Trophoblast cell (in vitro differentiated cells and primary cell): Measurements from ENCODE around the gene CDK18.
A peak's percentile ranks its signal among the peaks of the same experiment; 100 is the strongest.

ENCODE experiments used
- DNase-seq, 2 donors: peaks; one replicate each; pipeline ENCODE4 v3.0.0-alpha.2; 2016
- H2AFZ ChIP-seq: 2 replicates; pipeline ENCODE4 v1.6.1; 2013; ENCODE audit warnings: low read length, moderate library complexity, mild to moderate bottlenecking; ENCODE audit not compliant: insufficient read depth, poor library complexity
- H2AK5ac ChIP-seq: 2 replicates; pipeline ENCODE4 v1.6.1; 2013; ENCODE audit warnings: mild to moderate bottlenecking, low read length
- H2BK120ac ChIP-seq: 2 replicates; pipeline ENCODE4 v1.6.1; 2013; ENCODE audit warnings: low read length, mild to moderate bottlenecking, moderate library complexity; ENCODE audit not compliant: insufficient read depth, poor library complexity
- H2BK12ac ChIP-seq: 2 replicates; pipeline ENCODE4 v1.6.1; 2013; ENCODE audit warnings: mild to moderate bottlenecking, low read length, moderate library complexity
- H2BK5ac ChIP-seq: 2 replicates; pipeline ENCODE4 v1.6.1; 2013; ENCODE audit warnings: low read length, low read depth, moderate library complexity, mild to moderate bottlenecking; ENCODE audit not compliant: poor library complexity
- H3K14ac ChIP-seq: 2 replicates; pipeline ENCODE4 v1.6.1; 2013; ENCODE audit warnings: mild to moderate bottlenecking, low read length
- H3K18ac ChIP-seq: 2 replicates; pipeline ENCODE4 v1.6.1; 2013; ENCODE audit warnings: mild to moderate bottlenecking, low read length
- H3K23ac ChIP-seq: 2 replicates; pipeline ENCODE4 v1.6.1; 2013; ENCODE audit warnings: low read length
- H3K27ac ChIP-seq: 2 replicates; pipeline ENCODE4 v1.5.1; 2013; ENCODE audit warnings: low read depth, mild to moderate bottlenecking, inconsistent platforms, low read length, moderate library complexity
- H3K27me3 ChIP-seq: 2 replicates; pipeline ENCODE4 v1.6.1; 2013; ENCODE audit warnings: inconsistent platforms, mild to moderate bottlenecking, low read length, moderate library complexity; ENCODE audit not compliant: insufficient read depth
- H3K36me3 ChIP-seq, 2 experiments: 1 replicate in 1 of 2; 2 replicates in 1 of 2; pipeline ENCODE4 v1.6.1; 2013; ENCODE audit warnings: low read length in 2 of 2, mild to moderate bottlenecking in 2 of 2, moderate library complexity in 1 of 2; ENCODE audit not compliant: insufficient read depth in 2 of 2, control insufficient read depth in 1 of 2
- H3K4ac ChIP-seq: 2 replicates; pipeline ENCODE4 v1.6.1; 2013; ENCODE audit warnings: low read depth, mild to moderate bottlenecking, low read length, moderate library complexity
- H3K4me1 ChIP-seq, 2 experiments: 1 replicate in 1 of 2; 2 replicates in 1 of 2; pipeline ENCODE4 v1.6.1; 2013; ENCODE audit warnings: low read length in 2 of 2, mild to moderate bottlenecking in 2 of 2, moderate library complexity in 1 of 2; ENCODE audit not compliant: insufficient read depth in 2 of 2, control insufficient read depth in 1 of 2
- H3K4me2 ChIP-seq: 2 replicates; pipeline ENCODE4 v1.6.1; 2013; ENCODE audit warnings: inconsistent platforms, mild to moderate bottlenecking, low read length, moderate library complexity
- H3K4me3 ChIP-seq: 2 replicates; pipeline ENCODE4 v1.5.1; 2013; ENCODE audit warnings: mild to moderate bottlenecking, low read depth, low read length, inconsistent platforms
- H3K79me1 ChIP-seq: one replicate; pipeline ENCODE4 v1.6.1; 2013; ENCODE audit warnings: low read length
- H3K79me2 ChIP-seq: 2 replicates; pipeline ENCODE4 v1.6.1; 2013; ENCODE audit warnings: low read length, mild to moderate bottlenecking; ENCODE audit not compliant: control insufficient read depth, insufficient read depth, poor library complexity
- H3K9ac ChIP-seq: 2 replicates; pipeline ENCODE4 v1.6.1; 2013; ENCODE audit warnings: mild to moderate bottlenecking, low read length
- H3K9me3 ChIP-seq: 2 replicates; pipeline ENCODE4 v1.6.1; 2013; ENCODE audit warnings: low read depth, mild to moderate bottlenecking, control low read depth, inconsistent platforms, low read length; ENCODE audit not compliant: insufficient read depth
- H4K12ac ChIP-seq: 2 replicates; pipeline ENCODE4 v1.6.1; 2013; ENCODE audit warnings: low read depth, mild to moderate bottlenecking, low read length, moderate library complexity
- H4K8ac ChIP-seq: 2 replicates; pipeline ENCODE4 v1.6.1; 2013; ENCODE audit warnings: low read depth, mild to moderate bottlenecking, low read length, moderate library complexity
- H4K91ac ChIP-seq: one replicate; pipeline ENCODE4 v1.6.1; 2013; ENCODE audit warnings: low read depth, mild to moderate bottlenecking, low read length, moderate library complexity
- WGBS: extraction: QIAGEN DNeasy Blood & Tissue Kit; methylation state at CpG from one replicate; pipeline ENCODE4 v1.1.7; 2013; ENCODE audit warnings: missing lambda C conversion rate; ENCODE audit not compliant: insufficient read length, insufficient coverage; ENCODE audit errors: extremely low coverage; 5-methylcytosine and 5-hydroxymethylcytosine counted together

CDK18 gene

DNA sequence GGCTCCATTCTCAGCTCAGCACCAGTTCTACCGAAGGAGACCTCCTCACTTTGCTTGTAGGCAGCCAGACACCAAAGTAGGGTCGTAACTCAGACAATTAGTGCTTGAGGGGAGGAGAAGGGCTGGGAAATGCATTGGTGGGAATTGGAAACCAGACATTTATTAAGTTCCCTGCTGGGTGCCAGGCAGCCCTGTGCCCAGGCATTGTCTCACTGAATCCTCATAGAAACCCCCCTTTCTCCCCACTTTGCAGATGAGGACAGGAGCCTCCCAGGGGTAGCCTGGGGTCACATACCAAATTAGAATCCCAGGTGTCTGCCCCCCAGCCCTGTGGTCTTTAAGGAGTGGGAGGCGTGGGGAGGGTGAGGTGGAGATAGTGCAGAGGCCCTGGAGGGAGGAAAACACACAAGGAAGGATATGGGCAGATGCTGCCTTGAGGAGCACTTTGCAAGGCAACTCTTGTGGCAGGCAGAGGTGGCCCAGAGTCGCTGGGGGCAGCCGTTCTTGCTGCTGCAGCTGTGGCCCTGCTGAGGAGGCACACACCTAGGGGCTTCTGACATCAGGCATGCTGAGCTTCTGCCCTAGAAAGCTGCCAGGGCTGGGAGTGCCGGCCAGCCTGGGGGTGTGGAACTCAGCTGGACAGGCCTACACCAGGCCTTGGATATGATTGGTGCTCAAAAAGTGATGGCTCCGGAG is 29.4 kb downstream of the CDK18 start:
- Histone ChIP-seq H3K4me1 (no peaks in the 10 kb centered on the region), H3K4me2 (no peak overlapping the region), H2AFZ (no peak overlapping the region), H3K4me3 (no peak overlapping the region), H2BK120ac (no peak overlapping the region), H3K23ac (no peak overlapping the region), H4K12ac (no peak overlapping the region), H3K14ac (no peak overlapping the region), H2BK12ac (no peak overlapping the region), H3K36me3 (peaks cover 23 to 24% of the 10 kb centered on the region in 2 experiments), H4K91ac (no peak overlapping the region), H3K9ac (no peak overlapping the region), H4K8ac (no peak overlapping the region), H3K27ac (no peak overlapping the region), H3K18ac (no peak overlapping the region), H3K79me2 (no peaks in the 10 kb centered on the region), H2AK5ac (no peak overlapping the region), H3K27me3 (no peaks in the 10 kb centered on the region), H3K9me3 (no peaks in the 10 kb centered on the region), H3K4ac (no peak overlapping the region), H3K79me1 (no peaks in the 10 kb centered on the region), H2BK5ac (no peak overlapping the region)
- DNase-seq, result no peak
- WGBS, result no CpG with 5 or more reads among the region's 7 CpGs

DNA sequence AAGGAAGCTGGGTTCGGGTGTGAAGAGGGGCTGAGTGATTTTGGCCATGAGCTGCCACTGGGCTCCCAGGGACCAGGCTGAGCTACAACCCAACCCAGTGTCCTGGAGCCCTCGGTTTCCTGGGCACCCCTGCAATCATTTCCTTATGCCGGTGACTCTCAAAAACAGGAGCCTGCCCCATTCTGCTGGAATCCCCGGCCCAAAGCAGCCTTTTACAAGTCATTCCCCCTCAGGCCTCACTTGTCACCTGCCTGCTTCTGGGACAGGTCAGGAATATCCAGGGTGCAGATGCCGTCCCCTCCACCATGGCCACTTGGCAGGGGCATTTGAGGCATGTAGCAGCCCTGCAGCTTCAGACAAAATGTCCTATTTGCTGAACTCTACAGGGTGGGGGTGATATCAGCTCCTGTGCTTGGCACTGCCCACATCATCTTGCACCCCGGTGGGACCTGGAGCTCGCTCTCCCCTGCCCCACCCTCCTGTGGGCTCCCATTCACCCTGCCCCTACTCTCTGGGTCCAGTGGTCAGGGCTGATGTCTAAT is 30.0 kb downstream of the CDK18 start:
- Histone ChIP-seq H3K9ac (no peak overlapping the region), H3K9me3 (no peaks in the 10 kb centered on the region), H3K4ac (no peak overlapping the region), H4K8ac (no peak overlapping the region), H3K18ac (no peak overlapping the region), H2AFZ (no peak overlapping the region), H3K4me3 (no peak overlapping the region), H3K79me2 (no peaks in the 10 kb centered on the region), H4K12ac (no peak overlapping the region), H3K27me3 (no peaks in the 10 kb centered on the region), H3K79me1 (no peaks in the 10 kb centered on the region), H3K4me2 (no peak overlapping the region), H3K36me3 (peaks cover 21% of the 10 kb centered on the region in 2 experiments), H3K4me1 (no peaks in the 10 kb centered on the region), H2BK5ac (no peak overlapping the region), H2BK12ac (no peak overlapping the region), H3K27ac (no peak overlapping the region), H3K23ac (no peak overlapping the region), H2AK5ac (no peak overlapping the region), H3K14ac (no peak overlapping the region), H2BK120ac (no peak overlapping the region), H4K91ac (no peak overlapping the region)
- no peak for DNase-seq
- WGBS, result no CpG with 5 or more reads among the region's 7 CpGs

DNA sequence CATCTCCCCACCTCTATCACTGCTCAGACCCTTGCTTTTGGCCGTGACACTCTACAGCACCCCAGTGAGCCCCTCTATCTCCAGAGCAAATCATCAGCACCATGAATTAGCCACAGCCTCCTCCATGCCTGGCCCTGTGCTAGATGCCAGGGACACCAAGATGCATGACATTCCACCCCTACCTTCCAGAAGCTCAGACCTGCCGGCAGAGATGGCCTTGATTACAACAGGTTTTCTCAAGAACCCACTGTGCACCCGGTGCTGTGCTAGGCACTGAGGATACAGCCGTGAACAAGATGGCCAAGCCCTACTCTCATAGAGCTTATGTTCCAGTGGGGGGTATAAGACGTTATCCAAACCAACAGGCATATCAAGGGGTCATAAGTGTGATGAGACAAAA is 30.6 kb downstream of the CDK18 start:
- H4K91ac ChIP-seq, result no peak overlapping the region
- H2BK5ac ChIP-seq, result no peak overlapping the region
- no peak overlapping the region for H3K23ac ChIP-seq
- H3K18ac ChIP-seq, result no peak overlapping the region
- H2BK120ac ChIP-seq, result no peak overlapping the region
- no peak overlapping the region for H3K14ac ChIP-seq
- no peaks in the 10 kb centered on the region for H3K79me1 ChIP-seq
- no peak overlapping the region for H2BK12ac ChIP-seq
- peaks cover 17 to 19% of the 10 kb centered on the region in 2 experiments for H3K36me3 ChIP-seq
- no peak overlapping the region for H3K27ac ChIP-seq
- no peak overlapping the region for H3K4ac ChIP-seq
- no peak overlapping the region for H2AFZ ChIP-seq
- peak in 1 of 2 donors; percentile 58 for DNase-seq
- no peak overlapping the region for H2AK5ac ChIP-seq
- WGBS, result no CpG with 5 or more reads among the region's 5 CpGs
- no peak overlapping the region for H3K4me2 ChIP-seq
- H3K4me1 ChIP-seq, result no peaks in the 10 kb centered on the region
- no peaks in the 10 kb centered on the region for H3K79me2 ChIP-seq
- H3K4me3 ChIP-seq, result no peak overlapping the region
- H3K9me3 ChIP-seq, result no peaks in the 10 kb centered on the region
- no peaks in the 10 kb centered on the region for H3K27me3 ChIP-seq
- no peak overlapping the region for H4K8ac ChIP-seq
- no peak overlapping the region for H4K12ac ChIP-seq
- no peak overlapping the region for H3K9ac ChIP-seq

DNA sequence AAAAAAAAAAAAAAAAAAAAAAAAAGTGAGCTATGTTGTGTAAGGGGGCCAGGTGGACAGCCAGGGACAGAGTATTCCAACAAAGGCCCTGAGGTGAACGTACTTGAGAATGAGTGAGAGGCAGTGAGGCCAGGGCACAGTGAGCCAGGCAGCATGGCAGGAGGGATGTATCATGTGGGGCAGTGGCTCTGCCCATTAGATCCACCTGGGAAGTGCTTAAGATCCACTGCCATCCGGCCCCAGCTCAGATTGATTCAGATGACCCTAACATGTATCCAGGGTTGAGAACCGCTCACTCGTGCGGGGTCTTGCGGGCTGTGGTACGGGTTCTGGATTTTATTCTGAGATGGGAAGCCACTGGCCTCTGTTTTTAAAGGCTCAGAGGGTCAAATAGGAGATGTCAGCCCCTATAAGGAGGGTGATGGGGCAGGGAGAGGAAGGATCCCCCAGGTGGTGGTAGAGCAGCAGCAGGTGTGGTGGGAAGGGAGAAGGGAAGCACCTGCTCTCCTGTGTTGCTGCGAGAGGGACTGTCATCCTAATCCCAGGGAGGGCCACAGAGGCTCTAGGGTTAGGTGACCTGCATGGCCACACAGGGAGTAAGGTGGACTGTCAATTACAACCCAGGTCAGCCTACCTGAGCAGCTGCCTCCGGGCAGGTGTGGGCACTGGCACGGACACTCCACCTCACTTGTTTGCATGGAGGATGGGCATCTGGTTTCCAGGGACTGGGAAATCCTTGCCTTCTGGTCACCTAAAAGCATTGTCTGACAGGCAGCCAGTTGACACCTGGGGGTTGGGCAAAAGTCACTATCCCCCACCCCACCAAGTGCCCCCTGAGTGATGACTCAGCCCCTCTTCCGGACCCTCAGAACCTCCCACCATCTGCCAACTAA is 31.6 kb downstream of the CDK18 start:
- Histone ChIP-seq H3K4ac (no peak overlapping the region), H2AK5ac (no peak overlapping the region), H3K79me1 (no peaks in the 10 kb centered on the region), H2AFZ (no peak overlapping the region), H3K36me3 (peaks cover 13% of the 10 kb centered on the region in 2 experiments), H3K23ac (no peak overlapping the region), H2BK120ac (no peak overlapping the region), H3K4me1 (no peaks in the 10 kb centered on the region), H3K9me3 (peaks cover 2% of the 10 kb centered on the region), H4K8ac (no peak overlapping the region), H3K4me3 (no peak overlapping the region), H2BK12ac (no peak overlapping the region), H3K18ac (no peak overlapping the region), H3K27ac (no peak overlapping the region), H2BK5ac (no peak overlapping the region), H3K9ac (no peak overlapping the region), H3K79me2 (no peaks in the 10 kb centered on the region), H4K91ac (no peak overlapping the region), H3K27me3 (no peaks in the 10 kb centered on the region), H4K12ac (no peak overlapping the region), H3K4me2 (no peak overlapping the region), H3K14ac (no peak overlapping the region)
- WGBS, result no CpG with 5 or more reads among the region's 11 CpGs
- no peak for DNase-seq
